Activated CD4-positive, alpha-beta T cell treated with anti-CD3 and anti-CD28 coated beads, Interleukin-2, amount 50 U/mL, for 16 hours (primary cell): ENCODE measurements around the gene PNLIPRP3.
A peak's percentile ranks its signal among the peaks of the same experiment; 100 is the strongest.

Experiments
- DNase-seq: peaks from one replicate; pipeline ENCODE4 v3.0.0-alpha.2; 2020

PNLIPRP3 gene

DNA sequence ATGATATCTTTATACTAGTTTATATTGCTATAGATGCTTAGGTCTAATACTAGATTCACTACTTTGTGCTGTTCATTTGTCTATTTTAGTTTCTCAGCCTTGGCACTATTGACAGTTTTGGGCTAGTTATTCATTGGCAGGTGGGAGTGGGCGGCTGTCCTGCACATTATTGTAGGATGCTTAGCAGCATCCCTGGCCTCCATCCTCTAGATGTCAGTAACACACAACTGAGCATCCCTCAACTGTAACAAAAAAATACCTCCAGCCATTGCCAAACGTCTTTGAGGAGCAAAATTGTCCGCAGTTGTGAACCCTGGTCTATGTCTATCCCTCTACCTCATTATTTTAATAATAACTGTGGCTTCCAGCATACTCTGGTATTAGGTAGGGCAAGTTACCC lies 83.7 kb downstream of the PNLIPRP3 start:
- no peak for DNase-seq

DNA sequence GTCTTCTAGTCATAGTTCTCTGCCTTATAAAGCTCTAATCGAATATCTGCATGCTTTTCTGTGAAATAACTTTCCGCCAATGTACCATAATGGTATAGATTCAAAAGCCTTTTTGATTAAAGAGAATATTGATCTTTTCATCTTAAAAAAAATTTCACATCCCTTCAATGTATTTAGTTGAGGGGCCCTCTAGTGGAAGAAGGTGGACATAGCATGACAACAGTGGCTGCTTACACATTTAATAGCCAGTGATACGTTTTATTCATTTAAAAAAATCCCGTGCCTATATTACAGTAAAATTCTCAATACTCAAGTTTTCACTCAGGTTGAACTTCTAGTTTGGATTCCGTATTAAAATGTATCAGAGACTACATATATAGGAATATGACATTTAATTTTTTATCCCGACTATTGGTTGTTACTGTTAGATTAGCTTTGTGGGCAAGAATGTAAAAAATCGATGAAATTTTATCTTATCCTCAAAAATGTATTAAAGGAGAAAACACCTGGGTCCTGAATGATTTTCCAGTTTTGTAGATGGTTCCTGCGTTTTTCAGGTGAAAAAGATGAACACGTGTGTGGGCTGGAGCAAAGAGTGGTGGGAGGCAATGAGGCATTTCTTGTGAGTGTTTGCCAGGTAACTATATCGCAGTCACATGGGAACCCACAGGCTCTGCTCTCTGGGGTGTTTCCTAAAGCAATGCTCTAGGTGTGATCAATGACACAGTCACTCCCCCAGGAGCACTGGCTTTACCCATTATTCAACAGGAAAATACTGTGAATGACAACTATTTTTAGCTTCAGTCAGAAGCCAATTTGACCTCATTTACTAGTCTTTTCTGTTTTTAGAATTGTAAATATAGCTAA lies 94.0 kb downstream of the PNLIPRP3 start:
- DNase-seq: peak; percentile 34

DNA sequence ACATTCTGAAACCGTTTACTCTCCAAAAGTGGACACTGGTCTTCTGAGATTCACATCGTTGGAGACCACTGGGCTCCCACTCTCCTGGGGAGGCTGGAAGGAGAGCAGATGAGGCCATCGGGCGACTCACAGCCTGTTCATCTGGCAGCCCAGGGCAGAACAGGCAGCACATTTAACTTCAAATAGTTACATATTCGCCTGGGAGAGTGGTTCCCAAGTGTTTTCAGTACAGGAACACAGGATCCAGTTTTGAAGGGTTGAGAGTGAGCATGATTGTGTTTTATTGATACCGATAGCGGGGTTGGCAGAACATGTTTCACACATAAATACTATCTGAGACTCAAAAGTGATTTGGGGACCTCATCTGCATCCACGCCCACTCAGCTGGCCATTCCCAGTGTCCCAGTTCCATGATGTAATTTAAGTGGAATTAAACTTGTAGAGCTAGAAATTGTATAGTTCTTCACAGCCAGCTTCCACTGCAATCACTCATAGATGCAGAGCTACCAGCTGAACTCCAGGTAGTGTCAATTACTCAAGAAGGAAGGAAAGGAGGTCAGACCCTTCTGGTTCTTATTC lies 95.2 kb downstream of the PNLIPRP3 start:
- no peak for DNase-seq

DNA sequence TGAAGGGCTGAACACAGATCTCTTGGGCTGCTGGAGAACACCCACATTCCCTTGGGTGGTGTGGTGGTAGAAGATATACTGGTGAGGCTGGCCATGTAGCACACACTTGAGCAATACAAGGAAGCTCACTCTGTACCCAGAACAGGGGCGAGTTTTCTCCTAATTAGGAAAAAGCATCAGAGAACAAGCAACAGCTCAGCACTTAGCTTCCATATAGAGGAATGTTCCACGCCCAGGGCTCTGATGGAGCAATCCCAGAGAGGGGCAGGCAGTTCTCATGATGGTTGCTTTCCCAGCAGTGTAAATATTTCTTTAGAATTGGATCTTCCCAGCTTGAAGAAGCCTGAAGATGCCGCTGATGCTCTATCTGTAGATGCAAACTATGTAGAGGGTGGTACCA lies 97.1 kb downstream of the PNLIPRP3 start:
- DNase-seq: no peak

DNA sequence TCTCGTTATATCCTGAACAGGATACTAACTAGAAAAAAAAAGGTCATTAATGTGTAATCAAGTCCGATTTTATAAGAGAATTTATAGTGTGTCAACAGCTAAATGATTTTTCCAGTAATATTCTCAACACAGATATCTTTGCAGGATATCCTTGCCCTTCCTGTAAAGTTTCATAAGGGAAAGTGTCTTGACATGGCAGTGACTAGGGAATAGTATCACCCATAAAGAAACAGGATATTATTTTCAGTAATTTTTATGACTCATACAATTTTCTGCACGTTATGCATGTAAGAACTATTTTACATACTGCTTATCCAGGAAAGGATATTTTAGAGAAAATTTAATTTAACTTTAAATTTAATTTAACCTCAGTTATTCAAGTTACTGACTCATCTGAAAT lies 98.6 kb downstream of the PNLIPRP3 start:
- DNase-seq: no peak
